Osteoblast (primary cell): ENCODE results near the gene MAGEA11. TPM values are rescaled to one million over a fixed set of nuclear protein-coding genes. Genes with fewer than 3 reads are reported as not detected.

Source experiments
- DNase-seq: peaks from one replicate; pipeline ENCODE4 v3.0.0; 2011; ENCODE audit warnings: low spot score, mixed read lengths; ENCODE audit not compliant: insufficient read length; ENCODE audit errors: missing footprints
- H2AFZ ChIP-seq: 2 replicates; pipeline ENCODE4 v1.6.0; 2011; ENCODE audit warnings: mild to moderate bottlenecking, low read length
- H3K27ac ChIP-seq: 2 replicates; pipeline ENCODE4 v1.5.1; 2011; ENCODE audit warnings: mild to moderate bottlenecking, low read depth, low read length, moderate library complexity
- H3K27me3 ChIP-seq: 2 replicates; pipeline ENCODE4 v1.6.0; 2012; ENCODE audit warnings: mild to moderate bottlenecking, control low read depth, inconsistent platforms, low read length, moderate library complexity; ENCODE audit not compliant: insufficient read depth
- H3K36me3 ChIP-seq: 2 replicates; pipeline ENCODE4 v1.5.1; 2011; ENCODE audit warnings: mild to moderate bottlenecking, low read length, control low read depth, moderate library complexity; ENCODE audit not compliant: insufficient read depth
- H3K4me1 ChIP-seq: 2 replicates; pipeline ENCODE4 v1.5.1; 2011; ENCODE audit warnings: mild to moderate bottlenecking, low read length, control low read depth, moderate library complexity; ENCODE audit not compliant: insufficient read depth
- H3K4me2 ChIP-seq: 2 replicates; pipeline ENCODE4 v1.6.0; 2011; ENCODE audit warnings: mild to moderate bottlenecking, low read length; ENCODE audit not compliant: insufficient read depth
- H3K4me3 ChIP-seq: fragments of 200-600 bp; sonication (generic); 3 replicates; pipeline ENCODE4 v1.5.1; 2012; ENCODE audit warnings: mild to moderate bottlenecking, low read length, inconsistent platforms; ENCODE audit not compliant: insufficient read depth
- H3K79me2 ChIP-seq: 2 replicates; pipeline ENCODE4 v1.6.0; 2012; ENCODE audit warnings: mild to moderate bottlenecking, low read length, control low read depth, inconsistent platforms; ENCODE audit not compliant: insufficient read depth
- H3K9me3 ChIP-seq: 2 replicates; pipeline ENCODE4 v1.5.1; 2011; ENCODE audit warnings: low read depth, low read length, control low read depth
- H4K20me1 ChIP-seq: 2 replicates; pipeline ENCODE4 v1.6.0; 2012; ENCODE audit warnings: mild to moderate bottlenecking, low read length, control low read depth; ENCODE audit not compliant: insufficient read depth
- total RNA-seq: library from RNA; depleted of rRNA; stranded (reverse); fragments of >200 nt; gene quantifications from 2 replicates; pipeline ENCODE4 v1.2.3, GENCODE V29; 2012
- TF ChIP-seq, protein P1 (sequence below): IDR thresholded peaks from 2 replicates; pipeline ENCODE4 v1.5.1; 2011; ENCODE audit warnings: mild to moderate bottlenecking, low read depth, low read length, moderate library complexity; ENCODE audit errors: extremely low read depth

Gene MAGEA11
- total RNA-seq, 1 donor: not detected

DNA sequence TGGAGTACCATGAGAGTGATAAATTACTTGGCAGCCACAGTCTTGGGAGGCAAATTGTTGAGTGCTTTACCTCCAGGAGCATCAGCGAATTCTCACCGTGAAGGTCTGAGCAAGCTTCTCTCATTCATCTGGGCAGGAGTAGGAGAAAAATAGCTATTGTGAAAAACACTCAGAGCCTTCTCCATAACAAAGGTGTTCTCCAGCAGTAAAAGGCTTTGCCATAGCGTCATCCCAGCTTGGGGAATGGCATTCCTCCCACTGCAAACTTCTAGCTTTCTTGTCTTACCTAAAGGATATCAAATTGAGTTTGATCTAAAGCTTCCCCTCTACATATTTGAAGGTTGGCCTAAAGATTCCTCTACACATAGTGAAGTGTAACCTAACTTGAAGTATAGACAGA is 29.8 kb upstream of the MAGEA11 start:
- Histone ChIP-seq H3K79me2 (no peaks in the 10 kb centered on the region), H3K36me3 (no peaks in the 10 kb centered on the region), H2AFZ (no peak overlapping the region), H4K20me1 (no peaks in the 10 kb centered on the region), H3K4me2 (no peak overlapping the region), H3K4me1 (no peaks in the 10 kb centered on the region), H3K27me3 (no peaks in the 10 kb centered on the region), H3K4me3 (no peak overlapping the region), H3K9me3 (no peaks in the 10 kb centered on the region), H3K27ac (no peak overlapping the region)
- TF ChIP-seq, protein P1, sequence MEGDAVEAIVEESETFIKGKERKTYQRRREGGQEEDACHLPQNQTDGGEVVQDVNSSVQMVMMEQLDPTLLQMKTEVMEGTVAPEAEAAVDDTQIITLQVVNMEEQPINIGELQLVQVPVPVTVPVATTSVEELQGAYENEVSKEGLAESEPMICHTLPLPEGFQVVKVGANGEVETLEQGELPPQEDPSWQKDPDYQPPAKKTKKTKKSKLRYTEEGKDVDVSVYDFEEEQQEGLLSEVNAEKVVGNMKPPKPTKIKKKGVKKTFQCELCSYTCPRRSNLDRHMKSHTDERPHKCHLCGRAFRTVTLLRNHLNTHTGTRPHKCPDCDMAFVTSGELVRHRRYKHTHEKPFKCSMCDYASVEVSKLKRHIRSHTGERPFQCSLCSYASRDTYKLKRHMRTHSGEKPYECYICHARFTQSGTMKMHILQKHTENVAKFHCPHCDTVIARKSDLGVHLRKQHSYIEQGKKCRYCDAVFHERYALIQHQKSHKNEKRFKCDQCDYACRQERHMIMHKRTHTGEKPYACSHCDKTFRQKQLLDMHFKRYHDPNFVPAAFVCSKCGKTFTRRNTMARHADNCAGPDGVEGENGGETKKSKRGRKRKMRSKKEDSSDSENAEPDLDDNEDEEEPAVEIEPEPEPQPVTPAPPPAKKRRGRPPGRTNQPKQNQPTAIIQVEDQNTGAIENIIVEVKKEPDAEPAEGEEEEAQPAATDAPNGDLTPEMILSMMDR: no peak
- DNase-seq: no peak

DNA sequence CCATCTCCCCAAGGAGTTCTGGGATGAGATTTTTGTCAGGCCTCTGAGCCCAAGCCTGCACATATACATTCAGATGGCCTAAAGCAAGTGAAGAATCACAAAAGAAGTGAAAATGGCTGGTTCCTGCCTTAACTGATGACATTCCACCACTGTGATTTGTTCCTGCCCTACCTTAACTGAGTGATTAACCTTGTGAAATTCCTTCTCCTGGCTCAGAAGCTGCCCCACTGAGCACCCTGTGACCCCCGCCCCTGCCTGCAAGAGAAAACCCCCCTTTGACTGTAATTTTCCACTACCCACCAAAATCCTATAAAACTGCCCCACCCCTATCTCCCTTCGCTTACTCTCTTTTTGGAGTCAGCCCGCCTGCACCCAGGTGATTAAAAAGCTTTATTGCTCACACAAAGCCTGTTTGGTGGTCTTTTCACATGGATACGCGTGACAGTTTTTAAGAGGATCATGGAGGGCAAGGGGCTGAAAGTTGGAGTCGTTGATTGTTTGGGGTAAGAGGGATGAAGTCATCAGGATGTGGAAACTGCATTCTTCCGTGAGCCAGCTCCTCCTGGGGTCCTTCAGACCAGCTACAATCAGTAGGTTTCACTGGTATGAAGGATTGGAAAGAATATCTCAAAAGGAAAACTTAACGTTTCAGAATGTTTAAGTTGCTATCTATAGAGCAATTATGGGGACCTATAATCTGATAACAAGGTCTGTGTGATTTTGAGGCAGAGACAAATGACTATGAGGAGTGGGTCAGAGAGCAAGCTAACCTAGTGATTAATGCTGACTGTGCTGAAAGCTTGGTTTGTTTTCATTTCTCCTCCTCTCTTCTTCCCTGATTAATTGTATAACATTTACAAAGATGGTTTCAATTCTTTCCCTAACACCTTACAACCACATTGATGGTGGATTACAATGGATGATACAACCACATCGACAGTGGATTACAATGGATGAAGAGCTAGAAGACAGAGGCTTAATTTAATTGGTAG is 28.6 kb upstream of the MAGEA11 start:
- DNase-seq: no peak
- Histone ChIP-seq H2AFZ (no peak overlapping the region), H3K4me2 (no peak overlapping the region), H3K4me3 (no peak overlapping the region), H3K79me2 (no peaks in the 10 kb centered on the region), H3K9me3 (no peaks in the 10 kb centered on the region), H3K4me1 (no peaks in the 10 kb centered on the region), H3K36me3 (no peaks in the 10 kb centered on the region), H3K27me3 (no peaks in the 10 kb centered on the region), H4K20me1 (no peaks in the 10 kb centered on the region), H3K27ac (no peak overlapping the region)
- TF ChIP-seq, protein P1: no peak

DNA sequence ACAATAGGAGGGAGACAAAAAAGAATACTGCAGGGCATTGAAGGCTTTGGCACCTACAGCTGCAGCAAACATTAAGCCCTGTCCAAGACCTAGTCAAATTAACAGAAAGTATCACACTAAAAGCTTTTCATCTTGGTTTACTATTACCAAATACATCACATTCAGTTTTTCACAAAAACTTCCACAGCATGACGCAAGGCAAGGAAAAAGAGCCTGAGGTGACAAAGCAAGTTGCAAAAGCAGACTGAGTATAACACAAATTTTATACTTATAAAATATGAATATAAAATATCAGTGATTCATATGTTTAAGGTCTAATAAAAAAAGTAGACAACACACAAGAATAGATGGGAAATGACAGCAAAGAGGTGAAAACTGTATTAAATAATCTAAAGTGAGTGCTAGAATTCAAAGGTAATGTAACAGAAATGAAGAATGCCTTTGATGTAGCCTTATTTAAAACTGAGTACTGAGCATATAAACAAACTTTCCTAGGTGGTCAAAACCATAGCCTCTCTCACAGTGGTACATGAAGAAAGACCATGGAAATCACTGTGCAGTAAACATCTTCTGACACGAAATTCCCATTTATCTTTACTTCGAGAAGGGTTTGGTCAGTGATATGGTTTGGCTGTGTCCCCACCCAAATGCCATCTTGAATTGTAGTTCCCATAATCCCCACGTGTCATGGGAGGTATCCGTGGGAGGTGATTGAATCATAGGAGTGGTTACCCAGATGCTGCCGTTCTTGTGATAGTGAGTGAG is 27.7 kb upstream of the MAGEA11 start:
- TF ChIP-seq, protein P1: no peak
- H3K27me3 ChIP-seq: no peaks in the 10 kb centered on the region
- no peak overlapping the region for H3K4me3 ChIP-seq
- H3K4me1 ChIP-seq: no peaks in the 10 kb centered on the region
- H3K79me2 ChIP-seq: no peaks in the 10 kb centered on the region
- no peaks in the 10 kb centered on the region for H4K20me1 ChIP-seq
- no peaks in the 10 kb centered on the region for H3K9me3 ChIP-seq
- H3K27ac ChIP-seq: no peak overlapping the region
- no peak for DNase-seq
- H2AFZ ChIP-seq: no peak overlapping the region
- H3K36me3 ChIP-seq: no peaks in the 10 kb centered on the region
- no peak overlapping the region for H3K4me2 ChIP-seq

DNA sequence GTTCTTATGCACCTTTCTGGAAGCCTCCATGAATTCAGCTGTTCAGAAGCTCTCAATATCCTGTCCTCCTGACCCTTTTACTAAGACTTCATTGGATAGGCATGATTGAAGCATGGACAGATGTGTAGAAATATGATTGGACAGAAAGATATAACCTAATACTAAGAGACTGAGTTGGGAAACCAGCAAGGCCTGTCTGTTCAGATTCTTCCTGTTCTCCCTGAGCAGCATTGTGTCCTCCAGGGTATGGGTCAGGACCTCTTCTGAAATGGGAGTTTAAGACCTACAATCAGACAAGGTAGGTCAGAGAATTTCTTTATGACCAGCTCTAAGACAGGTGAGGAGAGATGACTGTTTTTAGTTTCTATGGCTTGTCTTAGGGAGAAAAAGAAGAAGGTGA is 23.9 kb upstream of the MAGEA11 start:
- Histone ChIP-seq H4K20me1 (no peaks in the 10 kb centered on the region), H2AFZ (no peak overlapping the region), H3K79me2 (no peaks in the 10 kb centered on the region), H3K4me1 (no peaks in the 10 kb centered on the region), H3K4me3 (no peak overlapping the region), H3K9me3 (no peaks in the 10 kb centered on the region), H3K36me3 (no peaks in the 10 kb centered on the region), H3K27me3 (no peaks in the 10 kb centered on the region), H3K27ac (no peak overlapping the region), H3K4me2 (no peak overlapping the region)
- TF ChIP-seq, protein P1: no peak
- DNase-seq: no peak
